ENCODE data around the gene CLIC6.
"Not testable (repeated sequence)": the region's sequence is repeated elsewhere in the genome, so short reads cannot be mapped to it uniquely, and the experiment has no call there.

Gene CLIC6

DNA sequence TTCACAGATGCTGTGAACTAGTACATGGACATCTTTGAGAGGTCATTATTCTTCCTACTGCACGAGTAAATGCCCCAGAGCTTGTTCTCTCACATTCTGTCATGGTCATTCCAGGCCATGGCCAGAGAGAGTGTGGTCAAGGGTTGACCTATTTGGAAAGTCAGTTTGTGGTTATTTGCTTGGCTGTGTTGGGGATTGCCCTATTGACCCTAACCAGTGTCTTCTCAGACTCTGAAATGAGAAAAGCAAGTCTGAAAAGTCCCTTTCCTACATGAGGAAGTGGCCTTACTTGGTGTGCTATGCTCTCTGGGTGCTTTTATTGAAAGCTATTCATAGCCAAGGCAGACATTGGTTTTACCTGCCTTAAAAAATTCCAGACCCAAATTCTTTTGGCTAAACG, 26.6 kb downstream of the CLIC6 start:
- no peak for DNase-seq

DNA sequence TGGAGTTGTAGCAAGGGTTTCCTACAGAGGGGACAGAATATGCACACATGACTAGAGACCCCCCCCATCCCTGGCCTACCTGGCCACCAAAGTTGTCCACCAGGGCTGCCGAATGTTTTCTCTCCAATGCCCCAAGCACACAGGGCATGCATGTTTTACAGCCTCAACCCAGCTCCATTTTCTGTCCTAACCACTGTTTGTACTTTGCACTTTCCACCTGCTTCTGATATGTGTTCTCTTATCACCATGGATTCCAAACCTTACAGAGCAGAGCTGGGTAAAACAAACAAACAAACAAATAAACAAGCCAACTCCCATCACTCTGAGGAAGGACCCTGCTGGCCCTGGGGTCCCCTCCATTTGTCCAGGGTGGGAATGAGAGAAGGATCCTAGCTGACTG, 27.3 kb downstream of the CLIC6 start:
- DNase-seq, result no peak

DNA sequence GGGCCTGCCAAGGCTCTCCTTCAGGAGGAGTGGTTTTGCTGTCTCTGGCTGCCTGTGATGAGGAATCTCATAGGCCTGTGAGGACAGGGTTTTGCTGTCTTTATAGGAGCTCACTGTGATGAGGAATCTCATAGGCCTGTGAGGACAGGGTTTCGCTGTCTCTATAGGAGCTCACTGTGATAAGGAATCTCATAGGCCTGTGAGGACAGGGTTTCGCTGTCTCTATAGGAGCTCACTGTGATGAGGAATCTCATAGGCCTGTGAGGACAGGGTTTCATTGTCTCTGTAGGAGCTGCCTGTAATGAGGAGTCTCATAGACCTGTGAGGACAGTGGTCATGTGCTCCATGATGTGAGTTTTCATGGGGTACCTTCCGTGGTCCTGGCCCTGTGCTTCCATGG, 29.0 kb downstream of the CLIC6 start:
- DNase-seq, result no peak

DNA sequence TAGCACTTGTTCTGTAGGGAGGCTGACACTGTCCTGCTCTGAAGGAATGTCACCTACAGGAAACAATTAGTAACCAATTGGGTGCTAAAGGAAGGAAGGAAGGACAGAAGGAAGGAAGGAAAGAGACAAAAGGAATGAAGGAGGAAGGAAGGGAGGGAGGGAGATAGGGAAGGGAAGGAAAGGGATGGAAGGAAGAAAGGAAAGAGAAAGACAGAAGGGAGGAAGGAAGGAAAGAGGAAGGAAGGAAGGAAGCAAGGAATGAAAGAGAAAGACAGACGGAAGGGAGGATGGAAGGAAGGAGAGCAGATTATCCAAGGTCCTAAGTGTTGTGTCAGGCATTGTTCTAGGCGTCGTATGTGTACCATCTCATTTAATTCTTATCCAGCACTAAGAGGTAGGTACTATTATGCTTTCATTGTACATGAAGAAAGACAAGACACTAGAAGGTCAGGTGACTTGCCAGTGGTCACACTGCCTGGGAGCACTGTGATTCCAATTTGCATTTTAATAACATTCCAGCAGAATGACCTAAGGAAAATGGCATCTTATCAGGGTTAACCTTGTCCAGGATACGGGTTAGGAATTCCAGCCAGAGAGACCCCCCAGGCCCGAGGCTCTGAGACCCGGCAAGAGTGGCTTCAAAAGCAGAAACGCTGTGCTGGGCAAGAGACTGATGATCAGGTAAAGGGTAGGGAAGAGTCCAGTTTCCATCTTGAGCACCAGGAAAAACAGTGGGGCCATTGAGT, 29.6 kb downstream of the CLIC6 start:
- DNase-seq, result no peak

DNA sequence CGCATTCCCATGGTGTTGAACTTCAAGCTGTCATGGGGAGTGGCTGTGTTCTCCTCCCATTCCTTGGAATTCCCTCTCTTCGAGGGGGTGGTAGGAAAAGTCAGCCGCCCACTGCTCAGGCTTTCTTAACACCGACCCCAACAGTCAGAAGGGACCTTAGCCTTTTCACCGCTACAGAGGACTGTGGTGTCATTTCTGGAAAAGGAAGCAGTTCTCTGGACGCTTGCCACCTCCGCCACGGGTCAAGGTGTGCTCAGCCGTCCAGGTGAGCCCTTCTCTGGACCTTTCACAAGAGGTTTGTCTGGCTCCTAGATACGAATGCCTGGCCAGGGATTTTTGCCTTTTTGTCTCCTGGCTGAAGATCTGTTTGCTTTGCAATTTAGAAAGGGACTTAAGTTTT, 31.8 kb downstream of the CLIC6 start:
- no peak for DNase-seq

DNA sequence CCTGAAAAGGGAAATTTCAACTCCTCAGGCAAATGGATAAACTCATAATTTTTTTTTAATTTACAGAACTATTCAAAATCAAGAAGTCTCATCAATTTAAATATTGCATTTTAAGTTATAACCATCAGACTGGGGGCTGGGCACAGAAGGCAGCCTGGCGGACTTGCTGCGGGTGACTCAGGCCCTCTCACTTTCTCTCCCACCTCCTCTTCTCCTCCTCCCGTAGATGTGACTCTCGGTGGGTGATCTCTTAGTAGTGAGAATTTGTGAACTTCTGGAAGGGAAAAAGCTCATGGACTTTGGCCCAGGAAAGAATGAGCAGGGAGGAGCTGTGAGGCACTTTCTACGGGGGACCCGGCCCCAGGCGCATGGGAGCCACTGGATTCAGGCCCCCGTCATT, 32.9 kb downstream of the CLIC6 start:
- no peak for DNase-seq

DNA sequence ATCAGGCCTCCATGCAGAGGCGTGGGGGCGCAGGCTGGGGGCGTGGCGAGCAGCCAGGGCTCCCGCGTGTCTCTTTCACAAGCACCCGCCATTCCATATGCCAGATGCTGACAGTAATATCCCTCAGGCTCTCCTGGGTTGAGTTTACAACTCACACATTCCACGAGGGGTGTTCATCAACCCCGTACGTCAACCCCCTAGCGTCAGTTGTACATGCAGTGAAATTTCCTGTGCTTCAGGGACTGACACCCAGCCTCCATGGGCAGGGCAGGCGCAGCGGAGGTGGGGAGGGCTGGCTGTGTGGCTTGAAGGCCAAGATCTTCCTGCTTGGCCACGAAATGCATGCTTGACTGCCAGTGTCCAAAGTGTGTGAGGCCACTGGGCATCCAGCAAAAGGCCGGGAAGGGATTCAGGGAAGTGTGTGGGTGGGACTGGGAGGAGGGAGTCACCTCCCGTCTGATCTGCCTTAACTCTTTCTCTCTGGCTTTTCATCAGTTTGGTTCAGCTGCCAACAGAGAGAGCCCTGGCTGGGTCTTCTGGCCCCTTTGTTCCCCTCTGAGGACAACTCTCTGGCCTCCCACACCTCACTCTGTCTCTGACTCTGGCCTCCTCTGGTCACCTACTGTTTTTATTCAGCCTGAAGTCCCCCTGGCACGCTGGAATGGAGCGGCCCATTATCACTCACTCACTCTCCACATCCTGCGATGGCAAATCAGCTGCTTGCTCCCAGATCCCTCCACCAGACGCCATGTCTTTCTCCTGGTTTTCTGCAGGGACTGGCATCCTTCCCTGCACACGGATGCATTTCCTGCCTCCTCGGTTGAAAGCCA, 33.8 kb downstream of the CLIC6 start:
- no peak for DNase-seq

DNA sequence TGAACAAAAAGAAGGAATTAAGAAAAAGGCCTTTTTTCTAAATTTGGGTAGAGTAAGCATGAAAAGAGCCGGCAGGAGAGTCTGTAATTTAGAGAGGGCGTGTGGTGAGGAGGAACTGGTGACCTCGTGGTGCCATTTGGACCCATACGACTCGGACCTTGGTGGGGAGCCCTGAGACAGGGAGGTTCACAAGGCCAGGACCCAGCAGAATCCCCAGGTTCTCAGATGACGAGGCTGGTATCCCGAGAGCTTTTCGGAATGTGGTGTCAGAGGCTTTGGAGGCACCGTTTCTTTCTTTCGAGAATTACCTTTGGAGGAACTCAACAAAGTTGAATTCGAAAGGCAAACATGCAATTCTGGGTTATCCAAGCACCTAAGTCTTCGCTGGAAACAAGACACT, 34.8 kb downstream of the CLIC6 start:
- DNase-seq, result no peak

DNA sequence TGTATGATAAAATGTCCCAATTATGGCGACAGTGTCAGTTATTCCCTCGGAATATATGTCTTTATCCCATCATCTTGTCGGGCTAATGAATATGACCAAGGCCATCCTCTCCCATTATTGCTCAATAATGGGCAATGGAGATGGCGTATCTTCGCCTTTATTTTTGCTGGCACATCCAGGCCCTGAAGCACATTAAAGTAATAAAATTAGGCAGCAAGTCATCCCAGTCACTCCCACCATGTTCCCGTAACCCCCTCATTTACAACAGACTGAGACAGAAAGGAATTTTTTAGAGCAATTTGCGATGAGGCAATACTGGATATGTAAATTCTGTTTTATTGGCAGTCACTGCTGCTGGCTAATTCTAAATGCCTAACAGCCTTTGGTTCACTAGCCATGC, 35.3 kb downstream of the CLIC6 start:
- DNase-seq, result no peak

DNA sequence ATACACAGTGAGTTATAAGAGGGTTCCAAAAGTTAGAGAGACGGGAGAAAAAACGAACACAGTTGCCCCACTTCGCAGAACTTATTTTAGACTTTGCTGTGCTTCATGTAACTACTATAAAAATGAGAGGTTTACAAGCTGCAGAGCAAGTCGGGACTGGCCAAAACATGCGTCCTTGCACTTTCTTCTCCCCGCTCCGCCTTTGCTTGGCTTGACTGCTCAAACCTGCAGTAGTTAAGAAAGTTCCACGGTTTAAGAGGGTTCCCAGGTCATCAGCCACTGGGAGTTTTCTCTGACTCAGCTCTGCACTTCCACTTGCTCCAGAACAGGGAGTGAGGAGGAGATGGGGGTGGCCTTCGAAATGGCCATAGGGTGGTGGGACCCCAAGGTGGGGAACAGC, 36.2 kb downstream of the CLIC6 start:
- DNase-seq, result no peak

DNA sequence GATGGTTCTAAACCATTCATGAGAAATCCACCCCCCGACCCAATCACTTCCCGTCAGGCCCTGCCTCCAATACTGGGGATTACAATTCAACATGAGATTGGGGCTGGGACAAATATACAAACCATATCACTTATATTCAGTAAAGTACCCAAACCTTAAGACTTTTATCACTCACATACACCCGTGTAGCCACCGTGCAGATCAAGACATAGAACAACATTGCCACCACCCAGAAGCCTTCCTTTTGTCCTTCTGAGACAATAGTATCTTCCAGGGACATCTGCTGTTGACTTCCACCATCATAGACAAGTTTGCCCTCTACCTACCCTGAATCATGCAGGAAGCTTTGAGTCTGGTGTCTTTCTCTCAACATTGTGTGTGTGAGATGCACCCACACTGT, 37.5 kb downstream of the CLIC6 start:
- DNase-seq, result no peak

DNA sequence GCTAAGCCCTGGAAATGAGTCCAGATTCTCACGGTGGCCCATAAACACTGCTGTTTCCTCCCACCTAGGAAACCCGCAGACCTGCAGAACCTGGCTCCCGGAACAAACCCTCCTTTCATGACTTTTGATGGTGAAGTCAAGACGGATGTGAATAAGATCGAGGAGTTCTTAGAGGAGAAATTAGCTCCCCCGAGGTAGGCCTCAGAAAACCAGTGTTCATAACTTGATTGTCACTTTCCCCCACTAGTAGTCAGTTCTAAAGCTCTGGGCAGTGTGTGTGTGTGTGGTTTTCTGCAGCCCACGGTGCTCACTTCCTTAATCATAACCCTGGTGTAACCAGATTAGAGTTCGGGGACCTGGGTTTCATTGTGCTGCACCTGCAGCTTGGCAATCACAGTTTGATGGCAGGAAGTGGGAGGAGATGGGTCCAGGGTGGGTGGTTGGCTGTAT, 39.1 kb downstream of the CLIC6 start:
- peak; percentile 70 to 74 for DNase-seq

DNA sequence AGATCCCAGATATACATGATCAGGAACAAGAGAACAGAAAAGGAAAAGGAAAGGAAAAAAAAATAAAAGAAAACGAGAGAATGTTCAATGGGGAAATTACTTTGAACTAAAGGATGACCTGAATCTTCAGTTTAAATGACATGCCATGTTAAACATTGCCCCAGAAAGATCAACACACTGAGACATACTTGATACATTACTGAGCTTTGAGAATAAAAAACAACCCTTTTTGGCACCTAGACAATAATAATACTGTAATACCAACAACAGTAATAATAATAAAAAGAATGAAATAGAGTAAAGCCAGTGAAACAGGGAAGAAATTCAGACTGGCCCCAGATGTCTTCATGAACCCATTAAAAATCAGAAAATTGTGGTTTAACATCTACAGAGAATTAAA, 44.8 kb downstream of the CLIC6 start:
- DNase-seq, result no peak

DNA sequence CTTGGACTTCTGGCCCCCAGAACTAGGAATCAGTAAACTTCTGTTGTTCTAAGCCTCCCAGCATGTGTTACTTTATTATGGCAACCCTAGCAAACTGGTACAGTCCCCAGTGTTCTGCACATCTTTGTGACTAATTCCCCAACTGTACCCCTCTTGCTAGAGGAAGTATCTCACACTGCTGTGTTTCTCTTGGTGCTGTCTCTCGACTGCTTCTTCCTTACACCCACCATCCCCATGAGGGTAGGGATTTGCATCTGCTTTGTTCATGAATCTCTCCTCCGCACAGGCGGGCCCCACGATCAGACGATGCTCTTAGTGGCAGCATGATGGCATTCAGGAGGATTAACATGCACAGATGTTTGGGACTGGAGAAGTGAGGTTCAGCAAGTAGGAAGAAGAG, 46.7 kb downstream of the CLIC6 start:
- no peak for DNase-seq

DNA sequence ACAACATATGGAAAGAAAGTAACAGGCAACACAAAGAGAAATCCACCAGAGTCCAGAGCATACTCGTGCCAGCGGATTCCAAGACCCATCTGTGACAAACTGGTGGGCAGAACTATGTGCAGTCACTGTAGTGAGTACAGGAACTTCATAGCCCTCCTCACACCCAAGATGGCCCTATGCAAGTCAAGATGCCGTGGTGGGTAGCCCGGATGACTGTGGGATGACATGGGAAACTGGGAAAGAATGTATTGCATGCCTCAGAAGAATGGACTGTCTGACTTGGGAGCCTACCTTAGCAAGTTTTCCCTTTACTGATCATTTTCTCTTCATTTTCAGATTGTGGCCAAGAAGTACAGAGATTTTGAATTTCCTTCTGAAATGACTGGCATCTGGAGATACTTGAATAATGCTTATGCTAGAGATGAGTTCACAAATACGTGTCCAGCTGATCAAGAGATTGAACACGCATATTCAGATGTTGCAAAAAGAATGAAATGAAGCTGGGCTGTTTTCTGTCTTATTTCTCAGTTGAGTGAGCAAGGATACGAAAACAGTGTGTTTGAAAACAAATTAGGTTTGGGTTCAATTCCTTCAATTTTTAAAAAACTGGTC, 47.3 kb downstream of the CLIC6 start:
- DNase-seq, result no peak

DNA sequence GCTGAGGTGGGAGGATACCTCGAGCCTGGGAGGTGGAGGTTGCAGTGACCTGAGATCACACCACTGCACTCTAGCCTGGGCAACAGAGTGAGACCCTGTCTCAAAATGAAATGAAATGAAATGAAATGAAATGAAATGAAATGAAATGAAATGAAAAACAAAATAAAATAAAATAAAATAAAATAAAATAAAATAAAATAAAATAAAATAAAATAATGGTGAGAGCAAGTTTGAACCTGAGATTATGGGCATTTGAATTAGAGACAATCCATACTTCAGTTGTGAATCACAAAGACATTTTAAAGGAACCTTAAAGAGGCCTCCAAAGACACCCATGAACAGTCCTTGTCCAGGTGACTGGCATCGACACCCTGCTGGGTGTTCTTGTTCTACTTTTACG, 49.7 kb downstream of the CLIC6 start:
- DNase-seq, result not testable (repeated sequence)

DNA sequence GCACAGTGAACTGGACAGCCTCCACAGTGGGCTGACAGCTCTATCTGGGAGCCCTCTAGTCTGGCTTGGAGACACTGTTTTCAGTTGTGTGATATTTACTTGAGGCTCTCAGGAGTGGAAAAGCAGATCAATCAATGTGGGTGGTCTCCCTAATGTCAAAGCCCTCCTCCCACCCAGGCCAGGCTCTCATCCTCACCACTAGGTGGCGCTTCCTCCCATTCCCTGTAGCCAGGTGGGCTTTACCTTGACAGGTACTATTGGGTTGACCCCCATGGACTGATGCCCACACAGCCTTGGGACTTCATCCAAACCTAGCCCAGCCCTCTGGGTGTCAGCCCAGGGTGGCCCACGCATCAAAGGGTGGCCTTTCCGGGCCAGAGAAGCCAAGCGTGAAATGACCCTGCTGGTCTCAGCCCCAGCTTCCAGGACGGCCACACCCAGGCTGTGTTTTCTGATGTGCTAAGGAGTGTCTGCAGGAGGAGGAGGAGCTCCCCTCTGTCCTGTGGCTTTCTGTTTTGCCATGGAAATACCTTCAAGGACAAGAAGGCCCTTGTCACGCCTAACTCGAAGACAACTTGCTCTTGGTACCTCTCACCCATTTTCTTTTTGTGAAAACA, 54.0 kb downstream of the CLIC6 start:
- peak; percentile 46 to 53 for DNase-seq

DNA sequence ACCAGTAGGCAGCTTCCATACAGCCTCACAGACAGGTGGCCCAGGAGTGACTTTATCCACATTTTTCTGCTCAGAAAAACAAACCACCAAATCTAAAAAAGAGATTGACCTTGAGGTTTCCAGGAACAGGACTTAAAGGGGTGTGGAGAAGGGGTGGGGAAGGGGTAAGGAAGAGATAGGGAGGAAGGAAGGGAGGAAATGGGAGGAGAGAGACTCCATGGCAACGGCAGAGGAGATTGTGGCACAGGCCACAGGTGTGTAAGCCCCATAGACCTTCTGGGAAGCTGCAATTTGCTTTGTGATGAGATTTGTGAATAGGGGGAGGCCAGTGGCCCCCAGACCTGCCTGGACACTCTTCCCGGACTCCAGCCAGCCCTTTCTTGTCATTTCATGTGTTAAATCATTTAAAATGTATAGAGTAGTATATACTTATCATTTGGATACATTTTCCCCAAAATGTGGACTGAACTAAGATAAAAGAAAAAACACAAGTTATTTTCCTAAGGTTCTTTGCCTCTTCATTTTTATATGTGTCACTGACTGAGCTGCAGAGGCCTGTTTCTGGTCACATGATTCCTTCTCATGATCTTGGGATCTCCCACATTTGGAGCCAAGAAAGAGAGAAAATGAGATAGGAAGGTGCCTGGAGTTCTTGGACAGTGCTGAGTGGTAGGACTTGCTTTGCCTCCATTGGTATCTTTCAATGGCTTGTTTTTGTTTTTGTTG, 55.5 kb downstream of the CLIC6 start:
- no peak for DNase-seq

DNA sequence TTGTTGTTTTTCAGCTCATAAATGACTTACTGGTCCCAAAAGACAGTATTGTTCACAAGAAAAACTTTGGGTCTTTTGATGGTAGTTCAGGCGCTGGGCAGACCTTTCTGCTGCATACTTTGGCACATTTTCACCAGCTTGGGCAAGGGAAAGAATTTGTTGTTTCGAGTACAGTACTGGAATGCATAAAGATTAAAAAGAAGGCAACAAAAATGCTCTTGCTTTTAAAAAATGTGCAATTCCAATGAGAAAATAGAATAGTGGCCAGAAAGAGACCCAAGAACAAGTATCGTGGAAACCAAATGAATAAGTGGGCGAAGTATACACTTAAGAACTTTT, 56.0 kb downstream of the CLIC6 start:
- no peak for DNase-seq

DNA sequence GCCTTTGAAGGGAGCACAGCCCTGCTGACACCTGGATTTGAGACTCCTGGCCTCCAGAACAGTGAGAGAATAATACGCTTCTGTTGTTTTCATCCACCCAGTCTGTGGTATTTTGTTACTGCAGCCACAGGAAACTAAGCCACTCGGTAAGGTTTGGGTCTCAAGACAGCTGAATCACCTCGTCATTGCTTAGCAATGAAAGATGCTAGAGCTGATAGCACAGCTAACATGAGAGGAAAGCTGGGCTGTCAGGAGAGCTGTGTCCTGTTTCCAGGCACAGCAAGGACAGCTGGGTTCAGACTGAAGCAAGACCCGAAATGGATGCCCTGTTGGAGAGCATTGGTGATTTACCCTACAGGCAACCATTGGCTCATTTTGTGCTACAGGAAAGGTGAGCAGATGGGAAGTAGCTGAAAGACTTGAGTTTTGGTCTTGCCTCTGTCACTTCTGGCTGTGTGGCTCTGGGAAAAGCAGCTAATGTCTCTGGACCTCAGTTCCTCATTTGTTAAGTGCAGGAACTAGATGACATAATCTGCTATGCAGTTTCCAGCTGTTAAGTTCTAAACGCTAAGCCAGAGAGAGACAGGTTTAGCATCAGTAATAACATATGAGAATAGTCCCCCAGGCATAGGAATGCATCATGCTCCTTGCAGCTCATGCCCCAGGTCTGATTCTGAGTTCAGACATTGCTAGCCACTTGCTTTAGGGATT, 58.0 kb downstream of the CLIC6 start:
- DNase-seq, result no peak

DNA sequence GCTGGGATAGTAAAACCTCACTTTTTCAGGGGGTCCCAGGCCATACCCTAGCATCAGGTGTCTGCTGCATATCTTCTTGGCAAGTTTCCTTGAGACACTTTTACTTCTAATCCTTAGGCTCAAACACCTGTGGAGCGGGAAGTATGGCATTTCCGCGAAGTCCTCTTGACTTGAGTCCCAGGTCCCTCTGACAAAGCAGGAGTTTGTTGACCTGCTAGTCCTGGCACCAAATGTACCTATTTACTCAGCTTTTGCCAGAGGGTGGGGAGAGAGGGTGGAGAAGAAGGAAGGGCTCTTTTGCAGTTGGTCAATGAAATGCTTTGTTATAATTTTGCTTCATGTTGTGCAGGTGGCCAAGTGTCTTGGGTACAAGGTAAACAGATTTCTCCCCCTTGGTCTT, 59.7 kb downstream of the CLIC6 start:
- no peak for DNase-seq

DNA sequence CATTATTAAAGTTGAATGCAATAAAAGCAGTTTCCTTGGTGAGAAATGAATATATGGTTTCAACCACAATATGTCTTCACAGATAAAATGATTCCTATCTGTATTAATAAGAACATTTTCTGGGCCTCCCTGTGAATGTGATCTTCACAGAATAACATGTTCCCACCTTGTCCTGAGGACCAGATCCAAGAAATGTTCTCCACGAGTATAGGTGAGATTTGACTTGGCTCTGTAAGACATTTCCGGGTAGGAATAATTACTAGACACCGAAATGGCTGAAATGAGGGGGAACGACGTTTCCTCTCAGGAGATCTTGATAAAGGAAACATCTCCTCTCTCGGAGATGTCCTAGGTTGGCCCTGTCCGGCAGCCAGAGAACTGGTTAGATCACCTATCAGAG, 61.4 kb downstream of the CLIC6 start:
- no peak for DNase-seq

Data from activated T-cell treated with anti-CD3 and anti-CD28 coated beads, Interleukin-2, amount 50 U/mL, for 48 hours (primary cell).